Vagina (tissue), 2 donors: ENCODE results near the gene RASA3.

Source experiments
- POLR2A ChIP-seq, 2 donors: fragments of 450-650 bp; IDR thresholded peaks; one replicate each; pipeline ENCODE4 v1.6.1; 2017; ENCODE audit warnings: antibody characterized with exemption in 2 of 2, mild to moderate bottlenecking in 2 of 2, moderate library complexity in 2 of 2
- POLR2AphosphoS5 ChIP-seq, 2 donors: sonication (generic); formaldehyde crosslinking; IDR thresholded peaks; one replicate each; pipeline ENCODE4 v1.9.0; 2017; ENCODE audit warnings: antibody characterized with exemption in 2 of 2, mild to moderate bottlenecking in 2 of 2, low read depth in 1 of 2; ENCODE audit not compliant: insufficient read depth in 1 of 2
- TF ChIP-seq, protein P1 (sequence below), 3 experiments: fragments of 450-650 bp in 2 of 3; fragments of 200-600 bp in 1 of 3; sonication (generic) in 1 of 3; IDR thresholded peaks; one replicate each; pipeline ENCODE4 v1.5.1; 2017 to 2019; ENCODE audit warnings: antibody characterized with exemption in 3 of 3, mild to moderate bottlenecking in 2 of 3, moderate library complexity in 2 of 3

DNA sequence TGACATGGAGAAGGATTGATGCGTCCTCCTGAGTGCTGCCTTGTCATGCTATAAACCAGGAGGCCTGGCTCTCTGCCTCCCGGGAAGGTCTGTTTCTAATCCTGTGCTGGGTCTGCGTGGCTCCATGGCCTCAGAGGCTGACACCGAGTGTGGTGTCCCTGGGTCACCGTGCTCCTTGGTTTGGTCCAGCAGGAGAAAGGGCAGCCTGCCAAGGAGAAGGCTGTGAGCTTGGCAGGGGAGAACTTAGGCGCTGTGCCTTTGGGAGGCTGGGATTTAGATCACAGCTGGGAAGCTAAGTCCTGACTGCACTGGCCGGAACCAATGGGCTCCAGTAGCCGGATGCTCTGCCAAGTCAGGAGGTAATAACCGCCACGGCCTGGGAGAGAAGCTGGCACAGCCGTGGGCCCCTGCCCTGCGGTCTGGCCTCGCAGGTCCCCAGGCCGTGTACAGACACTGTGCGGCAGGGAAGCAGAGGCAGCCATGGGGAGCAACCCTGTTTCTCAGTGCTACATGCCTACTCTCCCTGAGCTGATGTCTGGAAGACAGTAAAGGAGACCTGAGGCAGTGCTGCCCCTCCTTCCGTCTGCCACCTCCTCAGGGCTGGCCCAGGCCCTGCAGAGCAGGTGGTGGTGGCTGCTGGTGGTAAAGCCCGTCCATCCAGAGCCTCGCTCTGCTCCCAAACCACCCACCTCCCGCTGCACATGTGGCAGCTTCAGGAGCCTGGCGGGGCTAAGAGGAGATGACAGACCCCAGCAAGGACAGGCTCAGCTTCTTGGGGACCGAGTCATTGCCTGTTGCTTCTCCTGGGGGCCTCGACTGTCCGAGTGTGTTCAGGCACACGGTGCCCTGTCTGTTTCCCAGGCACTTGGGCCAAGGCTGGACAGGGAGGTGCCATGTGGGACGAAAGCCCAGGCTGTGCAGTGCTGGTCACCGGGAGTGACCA lies 203.5 kb downstream of the RASA3 start:
- TF ChIP-seq, protein P1, sequence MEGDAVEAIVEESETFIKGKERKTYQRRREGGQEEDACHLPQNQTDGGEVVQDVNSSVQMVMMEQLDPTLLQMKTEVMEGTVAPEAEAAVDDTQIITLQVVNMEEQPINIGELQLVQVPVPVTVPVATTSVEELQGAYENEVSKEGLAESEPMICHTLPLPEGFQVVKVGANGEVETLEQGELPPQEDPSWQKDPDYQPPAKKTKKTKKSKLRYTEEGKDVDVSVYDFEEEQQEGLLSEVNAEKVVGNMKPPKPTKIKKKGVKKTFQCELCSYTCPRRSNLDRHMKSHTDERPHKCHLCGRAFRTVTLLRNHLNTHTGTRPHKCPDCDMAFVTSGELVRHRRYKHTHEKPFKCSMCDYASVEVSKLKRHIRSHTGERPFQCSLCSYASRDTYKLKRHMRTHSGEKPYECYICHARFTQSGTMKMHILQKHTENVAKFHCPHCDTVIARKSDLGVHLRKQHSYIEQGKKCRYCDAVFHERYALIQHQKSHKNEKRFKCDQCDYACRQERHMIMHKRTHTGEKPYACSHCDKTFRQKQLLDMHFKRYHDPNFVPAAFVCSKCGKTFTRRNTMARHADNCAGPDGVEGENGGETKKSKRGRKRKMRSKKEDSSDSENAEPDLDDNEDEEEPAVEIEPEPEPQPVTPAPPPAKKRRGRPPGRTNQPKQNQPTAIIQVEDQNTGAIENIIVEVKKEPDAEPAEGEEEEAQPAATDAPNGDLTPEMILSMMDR (IDR thresholded peaks at IDR 0.05), result no peak
- no peak for TF ChIP-seq POLR2A (IDR thresholded peaks at IDR 0.05)
- TF ChIP-seq POLR2AphosphoS5 (IDR thresholded peaks at IDR 0.05; ENCODE audit: insufficient read depth in 1 of 2, low read depth in 1 of 2), result peak; percentile 20 to 97
